Gastroesophageal sphincter (tissue), 4 donors: ENCODE results near the gene TTC33. TPM values are rescaled to one million over a fixed set of nuclear protein-coding genes. Genes with fewer than 3 reads are reported as not detected.
"Not testable (repeated sequence)": the region's sequence is repeated elsewhere in the genome, so short reads cannot be mapped to it uniquely, and the experiment has no call there.

Experiments used
- ATAC-seq: fragments of 150-250 bp; one replicate; pipeline ENCODE4 v1.9.1; 2016; ENCODE audit warnings: mild to moderate bottlenecking, moderate library complexity
- H3K27ac ChIP-seq, 4 donors: fragments of 200-600 bp; sonication (generic) in 3 of 4; 1 replicate in 3 of 4; 2 replicates in 1 of 4; pipeline ENCODE4 v1.5.1; 2016 to 2019
- H3K27me3 ChIP-seq: fragments of 200-600 bp; sonication (generic); one replicate; pipeline ENCODE4 v1.5.1; 2019
- H3K36me3 ChIP-seq, 2 donors: fragments of 200-600 bp; sonication (generic); one replicate each; pipeline ENCODE4 v1.5.1; 2019; ENCODE audit warnings: control low read depth in 1 of 2
- H3K4me1 ChIP-seq, 3 donors: fragments of 200-600 bp; sonication (generic); 1 replicate in 2 of 3; 2 replicates in 1 of 3; pipeline ENCODE4 v1.5.1; 2016 to 2019; ENCODE audit warnings: control low read depth in 2 of 3
- H3K4me3 ChIP-seq, 2 donors: fragments of 200-600 bp; sonication (generic); one replicate each; pipeline ENCODE4 v1.5.1; 2019; ENCODE audit warnings: mild to moderate bottlenecking in 1 of 2, moderate library complexity in 1 of 2
- H3K9me3 ChIP-seq, 3 donors: fragments of 200-600 bp; sonication (generic); one replicate each; pipeline ENCODE4 v1.5.1; 2017 to 2019; ENCODE audit warnings: control low read depth in 2 of 3
- EP300 ChIP-seq: sonication (generic); formaldehyde crosslinking; IDR thresholded peaks from one replicate; pipeline ENCODE4 v1.6.1; 2017; ENCODE audit warnings: antibody characterized with exemption, mild to moderate bottlenecking
- POLR2A ChIP-seq, 2 donors: fragments of 450-650 bp; IDR thresholded peaks; one replicate each; pipeline ENCODE4 v1.6.1; 2017; ENCODE audit warnings: antibody characterized with exemption in 2 of 2, mild to moderate bottlenecking in 2 of 2, moderate library complexity in 1 of 2
- POLR2AphosphoS5 ChIP-seq: sonication (generic); formaldehyde crosslinking; IDR thresholded peaks from one replicate; pipeline ENCODE4 v1.6.1; 2017; ENCODE audit warnings: antibody characterized with exemption
- WGBS, 2 donors: methylation state at CpG; one replicate each; pipeline ENCODE4 v1.1.5; 2018; ENCODE audit warnings: low coverage in 1 of 2; 5-methylcytosine and 5-hydroxymethylcytosine counted together
- total RNA-seq, 4 donors: library from RNA; depleted of rRNA; stranded (reverse); fragments of >200 nt; gene quantifications; one replicate each; pipeline ENCODE4 v1.1.0, GENCODE V29; 2016
- TF ChIP-seq, protein P1 (sequence below), 4 experiments: fragments of 200-600 bp in 2 of 4; fragments of 450-650 bp in 2 of 4; sonication (generic) in 1 of 4; IDR thresholded peaks; one replicate each; pipeline ENCODE4 v1.5.1; 2017 to 2019; ENCODE audit warnings: antibody characterized with exemption in 4 of 4, mild to moderate bottlenecking in 2 of 4, moderate library complexity in 2 of 4

Gene TTC33
- total RNA-seq, 4 donors from 2014 or later: 23.2 to 27.7 (median 25.8) TPM

DNA sequence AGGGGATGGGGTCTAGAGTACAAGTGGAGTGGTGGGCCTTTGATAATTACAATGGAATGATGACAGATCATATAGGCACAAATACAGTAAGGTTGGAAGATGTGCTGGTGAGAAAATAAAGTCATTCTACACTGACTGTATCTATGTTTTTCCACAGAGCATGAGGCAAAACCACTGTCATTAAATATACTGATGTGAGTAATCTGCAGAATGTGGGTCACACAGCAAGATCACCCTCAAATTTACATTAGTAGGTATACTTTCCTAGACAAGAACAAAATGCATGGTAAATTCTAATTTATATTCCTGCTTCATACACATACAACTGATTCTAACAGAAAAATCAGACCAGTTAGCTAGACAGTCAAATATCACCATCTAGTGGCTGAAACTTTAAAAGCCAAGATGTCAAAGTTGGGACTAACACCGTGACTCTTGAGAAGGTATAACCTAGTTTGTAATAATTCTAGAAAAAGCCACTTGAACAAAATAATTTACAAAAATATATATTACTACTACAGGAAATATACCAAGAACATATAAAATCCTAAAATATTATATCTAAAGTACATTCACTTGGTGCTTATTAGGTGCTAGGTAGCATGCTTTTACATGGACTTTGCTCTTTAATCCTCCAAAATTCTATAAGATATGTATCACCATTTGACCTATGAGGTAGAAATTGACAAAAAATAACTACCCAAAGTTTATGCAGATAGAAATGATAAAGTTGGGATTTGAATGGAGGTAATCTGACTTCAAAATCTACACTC is 19.5 kb downstream of the TTC33 start:
- H3K27ac ChIP-seq: no peak overlapping the region
- peak; percentile 51 for ATAC-seq
- no peak overlapping the region for H3K4me3 ChIP-seq
- TF ChIP-seq POLR2AphosphoS5 (no peak), EP300 (no peak)
- TF ChIP-seq, protein P1, sequence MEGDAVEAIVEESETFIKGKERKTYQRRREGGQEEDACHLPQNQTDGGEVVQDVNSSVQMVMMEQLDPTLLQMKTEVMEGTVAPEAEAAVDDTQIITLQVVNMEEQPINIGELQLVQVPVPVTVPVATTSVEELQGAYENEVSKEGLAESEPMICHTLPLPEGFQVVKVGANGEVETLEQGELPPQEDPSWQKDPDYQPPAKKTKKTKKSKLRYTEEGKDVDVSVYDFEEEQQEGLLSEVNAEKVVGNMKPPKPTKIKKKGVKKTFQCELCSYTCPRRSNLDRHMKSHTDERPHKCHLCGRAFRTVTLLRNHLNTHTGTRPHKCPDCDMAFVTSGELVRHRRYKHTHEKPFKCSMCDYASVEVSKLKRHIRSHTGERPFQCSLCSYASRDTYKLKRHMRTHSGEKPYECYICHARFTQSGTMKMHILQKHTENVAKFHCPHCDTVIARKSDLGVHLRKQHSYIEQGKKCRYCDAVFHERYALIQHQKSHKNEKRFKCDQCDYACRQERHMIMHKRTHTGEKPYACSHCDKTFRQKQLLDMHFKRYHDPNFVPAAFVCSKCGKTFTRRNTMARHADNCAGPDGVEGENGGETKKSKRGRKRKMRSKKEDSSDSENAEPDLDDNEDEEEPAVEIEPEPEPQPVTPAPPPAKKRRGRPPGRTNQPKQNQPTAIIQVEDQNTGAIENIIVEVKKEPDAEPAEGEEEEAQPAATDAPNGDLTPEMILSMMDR (IDR thresholded peaks at IDR 0.05): peak; percentile 42 to 75 (median 55)
- no peaks in the 10 kb centered on the region for H3K9me3 ChIP-seq
- H3K36me3 ChIP-seq: peaks cover 0 to 28% of the 10 kb centered on the region in 2 donors
- H3K27me3 ChIP-seq: no peaks in the 10 kb centered on the region
- peaks cover 8 to 32% (median 20%) of the 10 kb centered on the region in 3 donors for H3K4me1 ChIP-seq
- WGBS, 2 donors: 0% methylated on average over 1 of the region's 1 CpG

DNA sequence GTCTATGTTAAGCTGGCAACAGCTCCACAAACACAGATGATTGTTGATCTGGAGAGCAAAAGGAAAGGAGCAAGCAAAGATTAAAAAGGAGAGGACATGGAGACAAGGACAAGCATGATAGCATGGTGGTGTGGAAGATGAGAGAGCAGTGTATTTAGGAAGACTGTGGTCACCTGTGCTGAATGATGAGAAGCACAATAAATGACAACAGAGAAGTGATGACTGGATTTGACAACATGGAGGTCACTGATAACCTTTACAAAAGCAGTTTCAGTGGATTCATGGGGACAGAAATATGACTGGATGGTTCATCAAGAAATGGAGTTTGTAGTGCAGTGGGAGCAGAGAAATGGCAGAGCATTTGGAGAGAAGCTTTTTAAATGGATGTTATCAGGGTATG is 20.2 kb downstream of the TTC33 start:
- no peak for ATAC-seq
- H3K27ac ChIP-seq: no peak overlapping the region
- peaks cover 8 to 35% (median 20%) of the 10 kb centered on the region in 3 donors for H3K4me1 ChIP-seq
- peaks cover 0 to 21% of the 10 kb centered on the region in 2 donors for H3K36me3 ChIP-seq
- no peak overlapping the region for H3K4me3 ChIP-seq
- no peak for TF ChIP-seq EP300
- TF ChIP-seq POLR2A (IDR thresholded peaks at IDR 0.05): no peak
- H3K27me3 ChIP-seq: no peaks in the 10 kb centered on the region
- H3K9me3 ChIP-seq: no peaks in the 10 kb centered on the region

DNA sequence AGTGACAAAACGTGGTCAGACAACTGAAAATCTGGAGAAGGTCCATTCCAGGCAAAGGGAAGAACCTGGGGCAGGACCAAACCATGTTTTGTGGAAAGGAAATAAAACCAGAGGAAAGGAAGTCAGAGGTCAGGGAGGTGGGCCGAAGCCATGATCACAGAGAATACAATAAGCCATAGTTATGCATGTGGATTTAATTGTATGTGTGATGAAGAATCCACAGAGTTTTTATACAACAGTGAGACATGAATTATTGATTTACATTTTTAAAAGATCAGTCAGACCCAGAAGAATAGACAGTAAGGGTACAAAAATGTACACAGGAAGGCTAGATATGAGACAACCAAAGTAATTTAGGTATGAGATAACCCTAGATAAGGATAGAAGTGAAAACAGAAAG is 20.8 kb downstream of the TTC33 start:
- Histone ChIP-seq H3K36me3 (peaks cover 0 to 19% of the 10 kb centered on the region in 2 donors), H3K27ac (no peak overlapping the region), H3K4me1 (peaks cover 8 to 35% (median 20%) of the 10 kb centered on the region in 3 donors), H3K9me3 (no peaks in the 10 kb centered on the region), H3K27me3 (no peaks in the 10 kb centered on the region), H3K4me3 (no peak overlapping the region)
- 57 to 81% methylated on average over 1 to 2 of the region's 2 CpGs for WGBS, 2 donors
- no peak for ATAC-seq
- TF ChIP-seq, protein P1 (IDR thresholded peaks at IDR 0.05): no peak
- no peak for TF ChIP-seq POLR2AphosphoS5
- TF ChIP-seq EP300: no peak
- TF ChIP-seq POLR2A (IDR thresholded peaks at IDR 0.05): no peak

DNA sequence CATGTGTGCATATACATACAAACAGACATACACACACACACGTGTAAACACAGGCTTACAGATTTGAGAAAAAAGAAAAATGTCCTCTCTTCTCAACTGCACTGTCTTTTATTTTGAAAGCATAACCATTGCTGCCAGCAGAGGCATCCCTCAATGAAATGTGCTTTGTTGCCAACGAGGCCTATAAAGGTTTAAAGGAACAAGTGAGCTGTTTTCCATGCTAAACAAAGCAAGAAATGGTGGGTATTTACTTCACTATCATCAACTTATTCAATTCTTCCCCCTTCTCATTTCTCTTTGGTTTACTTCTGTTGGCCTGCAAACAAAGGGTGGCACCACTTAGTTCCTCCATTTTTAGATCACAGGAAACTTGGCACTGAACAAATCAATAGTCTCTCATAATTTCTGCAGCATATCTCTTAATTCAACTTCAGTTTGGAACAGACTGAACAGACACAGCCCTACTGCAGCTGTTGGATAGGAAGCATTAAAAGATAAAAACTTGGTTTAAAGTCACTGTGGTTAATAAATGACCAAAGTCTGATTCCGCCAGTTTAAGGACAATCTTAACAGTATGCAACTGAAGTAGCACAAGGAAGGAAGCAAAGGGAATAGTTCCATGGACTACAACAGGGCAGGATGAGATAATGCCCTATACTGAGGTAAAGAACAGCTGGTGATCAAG is 21.7 kb downstream of the TTC33 start:
- Histone ChIP-seq H3K4me3 (no peak overlapping the region), H3K27ac (no peak overlapping the region), H3K36me3 (peaks cover 0 to 13% of the 10 kb centered on the region in 2 donors), H3K27me3 (no peaks in the 10 kb centered on the region), H3K4me1 (peaks cover 8 to 43% (median 20%) of the 10 kb centered on the region in 3 donors), H3K9me3 (no peaks in the 10 kb centered on the region)
- TF ChIP-seq EP300 (no peak), POLR2AphosphoS5 (no peak), POLR2A (IDR thresholded peaks at IDR 0.05) (no peak)
- TF ChIP-seq, protein P1 (IDR thresholded peaks at IDR 0.05): no peak
- ATAC-seq: no peak
- 20 to 28% methylated on average over 2 to 3 of the region's 3 CpGs for WGBS, 2 donors

DNA sequence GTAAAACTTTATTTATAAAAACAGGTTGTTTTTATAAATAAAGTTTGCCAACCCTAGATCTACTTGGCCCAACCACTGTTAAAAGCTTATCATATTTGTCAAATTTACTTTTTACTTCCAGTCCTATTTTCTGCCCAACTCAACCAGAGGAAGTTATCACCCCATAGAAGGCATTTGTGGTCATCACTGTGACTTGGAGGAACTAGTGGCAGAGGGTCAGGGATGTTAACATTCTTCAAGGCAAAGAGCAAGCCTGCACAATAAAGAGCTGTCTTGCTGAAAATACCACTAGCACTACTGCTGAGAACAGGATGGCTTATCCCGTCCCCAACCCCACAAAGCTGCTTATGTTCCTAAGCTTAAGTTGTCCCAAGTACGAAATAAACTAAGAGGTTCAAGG is 22.3 kb downstream of the TTC33 start:
- Histone ChIP-seq H3K4me3 (no peak overlapping the region), H3K27me3 (no peaks in the 10 kb centered on the region), H3K4me1 (peaks cover 8 to 46% (median 20%) of the 10 kb centered on the region in 3 donors), H3K36me3 (peaks cover 0 to 12% of the 10 kb centered on the region in 2 donors), H3K27ac (no peak overlapping the region), H3K9me3 (no peaks in the 10 kb centered on the region)
- WGBS, 2 donors: 61 to 81% methylated on average over 2 of the region's 2 CpGs
- TF ChIP-seq EP300 (no peak), POLR2A (IDR thresholded peaks at IDR 0.05) (no peak), POLR2AphosphoS5 (no peak)
- TF ChIP-seq, protein P1 (IDR thresholded peaks at IDR 0.05): no peak
- ATAC-seq: no peak

DNA sequence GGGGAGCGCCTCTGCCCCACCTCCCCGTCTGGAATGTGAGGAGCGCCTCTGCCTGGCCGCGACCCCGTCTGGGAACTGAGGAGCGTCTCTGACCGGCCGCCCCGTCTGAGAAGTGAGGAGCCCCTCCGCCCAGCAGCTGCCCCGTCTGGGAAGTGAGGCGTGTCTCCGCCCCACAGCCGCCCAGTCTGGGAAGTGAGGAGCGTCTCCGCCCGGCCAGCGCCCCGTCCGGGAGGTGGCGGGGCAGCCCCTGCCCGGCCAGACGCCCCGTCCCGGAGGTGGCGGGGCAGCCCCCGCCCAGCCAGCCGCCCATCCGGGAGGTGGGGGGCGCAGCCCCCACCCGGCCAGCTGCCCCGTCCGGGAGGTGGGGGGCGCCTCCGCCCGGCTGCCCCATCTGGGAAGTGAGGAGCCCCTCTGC is 33.3 kb downstream of the TTC33 start:
- WGBS, 2 donors: 100% methylated on average over 4 of the region's 37 CpGs; no CpG with 5 or more reads in 1 of the 2 donors
- not testable (repeated sequence) for H3K4me1 ChIP-seq, ATAC-seq, H3K4me3 ChIP-seq, H3K27ac ChIP-seq, H3K27me3 ChIP-seq, H3K9me3 ChIP-seq
- peaks cover 0 to 51% of the 10 kb centered on the region in 2 donors for H3K36me3 ChIP-seq
